Measurements from ENCODE around the gene FYB1.
"Not testable (repeated sequence)": the region's sequence is repeated elsewhere in the genome, so short reads cannot be mapped to it uniquely, and the experiment has no call there.

The FYB1 gene

GRCh38 chr5:39186722-39187539 lies 32.4 kb downstream of the FYB1 start:
- no peak for DNase-seq

DNA sequence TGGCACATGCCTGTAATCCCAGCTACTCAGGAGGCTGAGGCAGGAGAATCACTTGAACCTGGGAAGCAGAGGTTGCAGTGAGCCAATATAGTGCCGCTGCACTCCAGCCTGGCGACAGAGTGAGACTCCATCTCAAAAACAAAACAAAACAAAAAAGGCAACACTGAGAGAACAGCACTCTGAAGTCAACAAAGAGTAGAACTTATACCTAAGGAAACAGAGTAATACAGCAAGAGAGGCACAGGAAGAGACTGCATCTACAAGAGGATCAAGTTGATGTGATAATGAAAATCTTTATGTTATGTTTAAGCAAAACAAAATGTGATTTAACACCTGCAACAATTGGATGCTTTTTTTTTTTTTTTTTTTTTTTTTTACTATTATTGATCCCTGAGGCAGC lies 33.1 kb downstream of the FYB1 start:
- no peak for DNase-seq

- no peak for DNase-seq
Measured at GRCh38 chr5:39185761-39186160, 33.6 kb downstream of the FYB1 start.

DNA sequence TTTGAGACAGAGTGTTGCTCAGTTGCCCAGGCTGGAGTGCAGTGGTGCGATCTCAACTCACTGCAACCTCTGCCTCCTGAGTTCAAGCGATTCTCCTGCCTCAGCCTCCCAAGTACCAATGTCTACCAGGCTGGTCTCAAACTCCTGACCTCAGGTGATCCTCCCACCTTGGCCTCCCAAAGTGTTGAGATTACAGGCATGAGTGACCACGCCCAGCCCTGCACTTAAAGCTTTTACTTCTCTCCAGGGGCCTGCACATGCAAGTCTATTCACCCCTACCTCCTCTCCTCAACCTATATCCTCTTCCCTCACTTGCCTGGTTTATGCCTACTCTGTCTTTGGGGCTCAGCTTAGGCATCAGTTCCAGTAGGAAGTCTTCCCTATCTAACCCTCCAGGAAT lies 39.8 kb downstream of the FYB1 start:
- DNase-seq: not testable (repeated sequence)

DNA sequence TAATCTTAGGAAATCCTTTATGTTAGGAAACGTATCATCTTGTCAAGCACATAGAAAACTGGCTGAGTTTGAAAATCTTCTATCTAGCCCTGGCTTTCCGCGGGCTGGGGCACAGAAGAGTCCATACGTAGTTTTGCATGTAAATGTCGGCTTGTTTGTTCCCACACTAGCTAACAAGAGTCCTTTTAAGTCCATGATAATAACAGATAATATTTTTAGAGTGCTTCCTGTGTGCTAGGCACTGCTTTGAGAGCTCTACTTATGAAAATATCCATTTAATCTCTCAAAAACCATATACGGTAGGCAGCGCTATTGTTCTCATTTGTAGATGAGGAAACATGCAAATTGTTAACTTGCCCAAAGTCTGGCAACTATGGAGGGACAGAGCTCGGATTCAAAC lies 40.5 kb downstream of the FYB1 start:
- DNase-seq: no peak

DNA sequence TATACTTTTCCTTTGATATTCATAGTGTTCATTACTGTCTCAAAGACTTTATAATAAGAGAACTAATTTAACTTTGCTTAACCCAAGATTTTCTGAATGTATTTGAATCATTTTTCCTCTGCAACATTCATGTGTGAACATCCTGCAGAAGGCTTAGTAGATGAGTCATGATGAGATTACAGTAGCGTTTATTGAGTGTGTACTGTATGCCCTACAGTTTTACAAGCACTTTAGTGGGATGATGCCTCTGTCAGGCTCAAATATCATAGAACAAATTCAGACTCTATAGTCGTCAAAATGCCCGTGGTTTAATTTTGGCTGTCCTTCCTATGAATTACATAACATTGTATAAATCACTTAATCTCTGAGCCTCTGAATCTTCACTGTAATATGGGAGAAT lies 41.2 kb downstream of the FYB1 start:
- peak; percentile 11 for DNase-seq

DNA sequence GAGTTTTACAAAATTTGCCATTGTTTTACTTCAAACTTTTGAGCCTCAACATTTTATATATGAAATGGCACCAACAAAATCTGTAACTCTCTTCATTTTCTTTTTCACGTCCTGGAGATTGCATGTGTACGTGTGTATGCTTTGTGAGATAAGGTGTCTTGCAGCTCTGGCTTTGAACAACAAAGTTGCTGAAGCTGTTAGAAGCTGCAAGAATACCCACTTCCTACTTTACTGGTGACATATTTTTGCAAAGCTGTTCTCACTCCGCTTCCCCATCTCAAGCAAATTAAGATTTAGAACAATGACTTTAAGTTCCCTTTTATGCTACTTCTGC lies 41.8 kb downstream of the FYB1 start:
- no peak for DNase-seq

DNA sequence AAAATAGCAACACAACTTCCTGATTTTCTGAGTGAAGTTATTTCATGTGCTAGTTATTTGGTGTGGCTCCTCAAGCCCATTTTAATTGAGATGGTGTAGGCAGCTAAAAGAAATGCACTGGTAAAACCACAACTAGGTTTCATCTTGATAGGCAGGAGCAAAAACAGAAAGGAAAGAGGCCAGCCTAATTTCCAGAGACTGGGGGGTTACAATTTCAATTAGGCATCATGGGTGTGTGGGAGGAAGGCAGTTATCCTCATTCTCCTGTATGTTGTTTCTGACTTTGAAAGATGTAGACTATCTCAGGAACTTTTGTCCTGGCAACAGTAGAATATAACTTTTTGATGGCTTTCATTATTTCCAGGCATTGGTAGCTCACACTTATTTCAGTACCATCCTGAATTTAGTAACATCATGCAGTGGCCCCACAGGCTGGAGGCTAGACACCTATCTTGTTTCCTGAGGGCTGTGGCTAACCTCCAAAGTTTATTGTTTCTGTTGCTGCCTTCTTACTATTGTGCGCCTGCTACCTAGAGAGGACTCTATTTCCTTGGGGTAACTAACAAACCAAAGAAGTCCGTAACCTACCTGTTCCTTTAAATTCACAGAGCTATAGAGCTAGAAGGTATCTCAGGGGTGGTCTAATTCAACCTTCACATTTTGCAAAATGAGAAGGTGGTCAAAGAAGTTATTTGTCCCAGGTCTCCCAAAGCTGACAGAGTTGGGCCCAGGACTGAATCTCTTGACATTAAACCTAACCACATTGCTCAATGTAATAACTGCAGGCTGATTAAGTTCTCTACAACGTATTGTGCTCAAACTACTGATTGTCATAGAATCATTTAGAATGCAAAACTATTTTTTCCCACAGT lies 42.4 kb downstream of the FYB1 start:
- no peak for DNase-seq

DNA sequence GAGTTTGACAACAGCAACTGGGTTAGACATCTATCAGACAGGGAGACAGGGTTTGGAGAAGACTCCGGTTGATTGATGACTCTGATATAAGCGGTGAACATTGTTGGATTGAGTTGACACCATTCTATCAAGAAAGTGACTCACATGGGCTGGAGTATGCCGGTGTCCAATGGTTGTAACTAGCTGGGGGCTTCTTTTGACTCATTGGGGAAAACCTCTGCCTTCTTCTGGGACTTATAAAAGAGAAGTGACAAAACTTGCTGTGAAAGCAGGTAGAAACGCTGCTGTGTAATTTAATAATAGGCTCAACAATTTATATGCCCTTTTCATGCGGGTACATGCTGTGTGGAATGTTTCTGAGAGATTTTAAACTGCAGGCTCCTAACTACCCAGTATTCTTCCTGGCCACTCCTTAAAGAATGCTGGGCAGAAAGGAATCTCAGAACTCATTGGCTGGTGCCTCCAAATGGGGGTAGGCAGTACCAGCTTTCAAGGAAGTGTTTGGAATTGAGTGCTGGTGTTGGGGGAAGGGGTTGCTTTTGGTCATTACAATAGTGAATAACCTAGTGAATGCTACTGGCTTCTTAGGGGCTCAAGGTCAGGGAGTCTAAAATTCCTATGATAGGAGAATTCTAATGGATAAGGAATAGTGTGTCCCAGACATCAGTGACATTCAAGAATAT lies 43.9 kb downstream of the FYB1 start:
- no peak for DNase-seq

GRCh38 chr5:39173069-39173468 lies 46.3 kb downstream of the FYB1 start:
- DNase-seq: no peak

GRCh38 chr5:39172593-39172992 lies 46.8 kb downstream of the FYB1 start:
- DNase-seq: no peak

DNA sequence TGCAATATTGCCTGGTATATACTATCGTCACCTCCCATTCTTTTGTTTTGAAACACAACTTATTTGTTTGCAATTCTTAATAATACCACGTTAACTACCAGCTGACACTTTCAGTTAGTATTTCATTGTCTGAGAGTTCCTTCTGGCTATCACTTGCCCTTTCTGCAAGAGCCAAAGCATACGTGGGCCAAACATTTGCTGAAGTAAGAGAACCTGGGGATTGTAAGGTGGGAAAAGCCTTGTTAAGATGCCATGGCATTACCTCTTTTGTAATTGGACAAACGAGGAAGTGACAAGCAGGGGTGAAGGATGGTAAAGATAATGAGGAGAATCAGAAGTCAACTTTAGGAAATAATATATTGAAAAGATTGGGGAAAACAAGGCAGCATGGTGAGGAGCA lies 47.7 kb downstream of the FYB1 start:
- DNase-seq: no peak

GRCh38 chr5:39169081-39169480 lies 50.3 kb downstream of the FYB1 start:
- DNase-seq: peak; percentile 75

DNA sequence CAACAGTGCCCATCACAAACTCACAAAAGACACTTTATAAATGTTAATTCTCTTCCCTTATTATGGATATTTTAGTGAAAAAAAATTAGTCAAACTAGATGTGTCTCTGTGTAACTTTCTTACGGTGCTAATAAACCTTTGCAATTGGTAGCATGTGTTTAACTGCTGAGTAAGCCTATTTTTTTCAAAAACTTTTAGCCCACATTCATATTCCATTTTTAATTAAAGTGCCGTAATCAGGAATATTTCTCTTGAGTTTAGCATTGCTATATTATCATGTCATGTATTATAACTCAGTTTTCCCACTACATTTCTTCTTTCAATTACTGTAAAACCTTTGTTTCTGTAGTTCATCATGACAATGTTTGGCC lies 51.4 kb downstream of the FYB1 start:
- DNase-seq: no peak

DNA sequence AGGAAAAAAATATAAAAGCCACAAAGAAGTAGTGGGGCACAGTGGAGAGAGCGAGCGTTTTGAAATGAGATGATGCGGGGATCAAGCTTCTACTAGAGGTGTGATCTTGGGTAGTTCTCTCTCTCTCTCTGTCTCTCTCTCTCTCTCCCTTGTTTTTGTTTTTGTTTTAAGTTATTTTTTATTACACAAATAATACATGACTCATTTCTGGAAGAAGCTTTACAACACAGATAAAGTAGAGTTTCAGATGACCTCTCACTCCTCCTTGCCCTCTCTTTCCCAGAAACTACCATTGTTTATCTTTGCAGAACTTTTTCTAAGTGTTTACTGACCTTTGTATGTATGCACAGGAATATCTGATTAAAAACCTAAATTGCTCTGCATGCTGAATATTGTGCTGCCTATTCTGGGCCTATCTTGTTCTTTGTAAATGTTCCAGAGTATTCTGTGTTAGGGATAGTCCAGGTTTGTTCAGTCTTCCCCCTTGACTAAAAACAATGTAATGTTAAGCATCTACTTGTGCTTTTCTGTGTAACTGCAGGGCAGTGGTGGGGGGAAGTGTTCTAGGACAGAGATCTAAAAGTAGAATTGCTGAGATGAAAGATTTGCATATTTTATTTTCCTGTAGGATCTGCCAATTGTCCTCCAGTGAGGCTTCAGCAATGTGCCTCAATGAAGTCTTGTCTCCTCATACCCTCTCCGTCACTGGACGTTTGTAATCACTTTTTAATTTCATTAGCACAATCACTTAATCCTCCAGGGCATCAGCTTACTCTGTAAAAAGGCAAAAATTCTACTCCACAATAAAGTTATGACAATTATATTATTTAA lies 52.0 kb downstream of the FYB1 start:
- DNase-seq: peak; percentile 10

GRCh38 chr5:39164529-39165402 lies 54.6 kb downstream of the FYB1 start:
- DNase-seq: no peak

- peak; percentile 28 for DNase-seq
Measured at GRCh38 chr5:39164016-39164415, 55.3 kb downstream of the FYB1 start.

DNA sequence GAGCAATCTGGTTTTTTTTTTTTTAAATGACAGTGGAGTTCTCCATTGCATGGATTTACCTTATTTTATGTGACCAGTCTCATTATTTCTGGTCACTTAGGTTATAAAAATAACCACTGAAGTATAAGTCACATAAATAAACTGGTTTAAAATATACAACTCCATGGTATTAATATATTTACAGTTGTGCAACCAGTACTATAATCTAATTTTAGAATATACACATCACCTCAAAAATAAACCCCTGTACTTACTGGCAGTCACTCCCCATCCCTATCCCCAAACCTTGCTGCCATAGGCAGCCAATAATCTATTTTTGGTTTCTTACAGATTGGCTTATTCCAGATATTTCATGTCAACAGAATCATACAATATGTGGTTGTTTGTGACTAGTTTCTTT lies 57.8 kb downstream of the FYB1 start:
- no peak for DNase-seq

- DNase-seq: no peak
Measured at GRCh38 chr5:39160576-39161213, 58.7 kb downstream of the FYB1 start.

GRCh38 chr5:39159811-39160490 lies 59.4 kb downstream of the FYB1 start:
- DNase-seq: no peak

All from fibroblast of skin of scalp (primary cell).